Trophoblast cell (in vitro differentiated cells and primary cell): ENCODE data around the gene CCR2.

Source experiments
- DNase-seq, 2 donors: peaks; one replicate each; pipeline ENCODE4 v3.0.0-alpha.2; 2016
- H2AFZ ChIP-seq: 2 replicates; pipeline ENCODE4 v1.6.1; 2013; ENCODE audit warnings: low read length, moderate library complexity, mild to moderate bottlenecking; ENCODE audit not compliant: insufficient read depth, poor library complexity
- H2AK5ac ChIP-seq: 2 replicates; pipeline ENCODE4 v1.6.1; 2013; ENCODE audit warnings: mild to moderate bottlenecking, low read length
- H2BK120ac ChIP-seq: 2 replicates; pipeline ENCODE4 v1.6.1; 2013; ENCODE audit warnings: low read length, mild to moderate bottlenecking, moderate library complexity; ENCODE audit not compliant: insufficient read depth, poor library complexity
- H2BK12ac ChIP-seq: 2 replicates; pipeline ENCODE4 v1.6.1; 2013; ENCODE audit warnings: mild to moderate bottlenecking, low read length, moderate library complexity
- H2BK5ac ChIP-seq: 2 replicates; pipeline ENCODE4 v1.6.1; 2013; ENCODE audit warnings: low read length, low read depth, moderate library complexity, mild to moderate bottlenecking; ENCODE audit not compliant: poor library complexity
- H3K14ac ChIP-seq: 2 replicates; pipeline ENCODE4 v1.6.1; 2013; ENCODE audit warnings: mild to moderate bottlenecking, low read length
- H3K18ac ChIP-seq: 2 replicates; pipeline ENCODE4 v1.6.1; 2013; ENCODE audit warnings: mild to moderate bottlenecking, low read length
- H3K23ac ChIP-seq: 2 replicates; pipeline ENCODE4 v1.6.1; 2013; ENCODE audit warnings: low read length
- H3K27ac ChIP-seq: 2 replicates; pipeline ENCODE4 v1.5.1; 2013; ENCODE audit warnings: low read depth, mild to moderate bottlenecking, inconsistent platforms, low read length, moderate library complexity
- H3K27me3 ChIP-seq: 2 replicates; pipeline ENCODE4 v1.6.1; 2013; ENCODE audit warnings: inconsistent platforms, mild to moderate bottlenecking, low read length, moderate library complexity; ENCODE audit not compliant: insufficient read depth
- H3K36me3 ChIP-seq, 2 experiments: 1 replicate in 1 of 2; 2 replicates in 1 of 2; pipeline ENCODE4 v1.6.1; 2013; ENCODE audit warnings: low read length in 2 of 2, mild to moderate bottlenecking in 2 of 2, moderate library complexity in 1 of 2; ENCODE audit not compliant: insufficient read depth in 2 of 2, control insufficient read depth in 1 of 2
- H3K4ac ChIP-seq: 2 replicates; pipeline ENCODE4 v1.6.1; 2013; ENCODE audit warnings: low read depth, mild to moderate bottlenecking, low read length, moderate library complexity
- H3K4me1 ChIP-seq, 2 experiments: 1 replicate in 1 of 2; 2 replicates in 1 of 2; pipeline ENCODE4 v1.6.1; 2013; ENCODE audit warnings: low read length in 2 of 2, mild to moderate bottlenecking in 2 of 2, moderate library complexity in 1 of 2; ENCODE audit not compliant: insufficient read depth in 2 of 2, control insufficient read depth in 1 of 2
- H3K4me2 ChIP-seq: 2 replicates; pipeline ENCODE4 v1.6.1; 2013; ENCODE audit warnings: inconsistent platforms, mild to moderate bottlenecking, low read length, moderate library complexity
- H3K4me3 ChIP-seq: 2 replicates; pipeline ENCODE4 v1.5.1; 2013; ENCODE audit warnings: mild to moderate bottlenecking, low read depth, low read length, inconsistent platforms
- H3K79me1 ChIP-seq: one replicate; pipeline ENCODE4 v1.6.1; 2013; ENCODE audit warnings: low read length
- H3K79me2 ChIP-seq: 2 replicates; pipeline ENCODE4 v1.6.1; 2013; ENCODE audit warnings: low read length, mild to moderate bottlenecking; ENCODE audit not compliant: control insufficient read depth, insufficient read depth, poor library complexity
- H3K9ac ChIP-seq: 2 replicates; pipeline ENCODE4 v1.6.1; 2013; ENCODE audit warnings: mild to moderate bottlenecking, low read length
- H3K9me3 ChIP-seq: 2 replicates; pipeline ENCODE4 v1.6.1; 2013; ENCODE audit warnings: low read depth, mild to moderate bottlenecking, control low read depth, inconsistent platforms, low read length; ENCODE audit not compliant: insufficient read depth
- H4K12ac ChIP-seq: 2 replicates; pipeline ENCODE4 v1.6.1; 2013; ENCODE audit warnings: low read depth, mild to moderate bottlenecking, low read length, moderate library complexity
- H4K8ac ChIP-seq: 2 replicates; pipeline ENCODE4 v1.6.1; 2013; ENCODE audit warnings: low read depth, mild to moderate bottlenecking, low read length, moderate library complexity
- H4K91ac ChIP-seq: one replicate; pipeline ENCODE4 v1.6.1; 2013; ENCODE audit warnings: low read depth, mild to moderate bottlenecking, low read length, moderate library complexity
- WGBS: extraction: QIAGEN DNeasy Blood & Tissue Kit; methylation state at CpG from one replicate; pipeline ENCODE4 v1.1.7; 2013; ENCODE audit warnings: missing lambda C conversion rate; ENCODE audit not compliant: insufficient read length, insufficient coverage; ENCODE audit errors: extremely low coverage; 5-methylcytosine and 5-hydroxymethylcytosine counted together

CCR2 gene

GRCh38 chr3:46349484-46350261, 4.2 kb upstream of the CCR2 start:
- Histone ChIP-seq H3K79me2 (no peaks in the 10 kb centered on the region), H3K4me1 (peaks cover 0 to 3% of the 10 kb centered on the region in 2 experiments), H3K9ac (no peak overlapping the region), H3K14ac (no peak overlapping the region), H3K79me1 (no peaks in the 10 kb centered on the region), H3K4me3 (no peak overlapping the region), H3K4me2 (no peak overlapping the region), H2BK12ac (no peak overlapping the region), H3K27me3 (no peaks in the 10 kb centered on the region), H3K23ac (no peak overlapping the region), H3K4ac (no peak overlapping the region), H4K91ac (no peak overlapping the region), H2AK5ac (no peak overlapping the region), H2BK5ac (no peak overlapping the region), H2BK120ac (no peak overlapping the region), H4K8ac (no peak overlapping the region), H2AFZ (no peak overlapping the region), H3K36me3 (no peaks in the 10 kb centered on the region), H3K18ac (no peak overlapping the region), H3K9me3 (peaks cover 2% of the 10 kb centered on the region), H4K12ac (no peak overlapping the region), H3K27ac (no peak overlapping the region)
- no CpG with 5 or more reads among the region's 2 CpGs for WGBS
- no peak for DNase-seq

- Histone ChIP-seq H3K4me3 (no peak overlapping the region), H3K79me1 (no peaks in the 10 kb centered on the region), H3K4me2 (no peak overlapping the region), H3K9ac (no peak overlapping the region), H2BK5ac (no peak overlapping the region), H2AK5ac (no peak overlapping the region), H3K27me3 (no peaks in the 10 kb centered on the region), H4K8ac (no peak overlapping the region), H4K91ac (no peak overlapping the region), H2BK12ac (no peak overlapping the region), H3K36me3 (no peaks in the 10 kb centered on the region), H2BK120ac (no peak overlapping the region), H4K12ac (no peak overlapping the region), H3K4me1 (peaks cover 0 to 3% of the 10 kb centered on the region in 2 experiments), H3K14ac (no peak overlapping the region), H3K9me3 (peaks cover 2% of the 10 kb centered on the region), H3K18ac (no peak overlapping the region), H2AFZ (no peak overlapping the region), H3K27ac (no peak overlapping the region), H3K23ac (no peak overlapping the region), H3K79me2 (no peaks in the 10 kb centered on the region), H3K4ac (no peak overlapping the region)
- no CpG with 5 or more reads among the region's 1 CpG for WGBS
- DNase-seq, result no peak
These were observed 3.7 kb upstream of the CCR2 start for GRCh38 chr3:46350262-46350565.

- H2BK12ac ChIP-seq, result no peak overlapping the region
- no peak overlapping the region for H2AK5ac ChIP-seq
- WGBS, result no CpG with 5 or more reads among the region's 3 CpGs
These were observed 2.3 kb upstream of the CCR2 start for GRCh38 chr3:46351646-46352045.

DNA sequence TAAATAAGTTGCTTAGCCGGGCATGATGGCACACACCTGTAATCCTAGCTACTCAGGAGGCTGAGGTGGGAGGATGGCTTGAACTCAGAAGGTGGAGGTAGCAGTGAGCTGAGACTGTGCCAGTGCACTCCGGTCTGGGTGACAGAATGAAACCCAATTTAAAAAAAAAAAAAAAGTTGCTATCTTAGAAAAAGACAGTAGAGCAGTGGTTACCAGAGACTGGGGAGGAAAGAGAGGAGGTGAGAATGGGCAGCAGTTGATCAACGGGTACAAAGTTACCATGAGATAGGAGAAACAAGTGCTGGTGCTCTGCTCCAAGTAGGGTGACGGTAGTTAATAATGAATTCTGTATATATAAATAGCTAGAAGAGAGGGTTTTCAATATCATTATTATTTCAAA, 821 bp upstream of the CCR2 start:
- H4K8ac ChIP-seq, result no peak overlapping the region

More at GRCh38 chr3:46351646-46352045, 2.3 kb upstream of the CCR2 start:
- Histone ChIP-seq H3K4me2 (no peak overlapping the region), H3K23ac (no peak overlapping the region), H3K14ac (no peak overlapping the region), H3K4me3 (no peak overlapping the region), H2AFZ (no peak overlapping the region), H3K27me3 (no peaks in the 10 kb centered on the region), H3K9ac (no peak overlapping the region), H2BK120ac (no peak overlapping the region), H3K79me1 (no peaks in the 10 kb centered on the region), H4K12ac (no peak overlapping the region), H3K4ac (no peak overlapping the region), H3K4me1 (peaks cover 0 to 3% of the 10 kb centered on the region in 2 experiments), H3K27ac (no peak overlapping the region), H3K9me3 (peaks cover 2% of the 10 kb centered on the region), H3K18ac (no peak overlapping the region), H2BK5ac (no peak overlapping the region), H3K79me2 (no peaks in the 10 kb centered on the region), H4K8ac (no peak overlapping the region), H3K36me3 (no peaks in the 10 kb centered on the region), H4K91ac (no peak overlapping the region)
- no peak for DNase-seq

More for the DNA sequence above, 821 bp upstream of the CCR2 start:
- Histone ChIP-seq H3K36me3 (no peaks in the 10 kb centered on the region), H3K4me2 (no peak overlapping the region), H3K79me1 (no peaks in the 10 kb centered on the region), H3K4me3 (no peak overlapping the region), H3K23ac (no peak overlapping the region), H2BK12ac (no peak overlapping the region), H2BK5ac (no peak overlapping the region), H3K79me2 (no peaks in the 10 kb centered on the region), H3K4me1 (peaks cover 0 to 3% of the 10 kb centered on the region in 2 experiments), H3K14ac (no peak overlapping the region), H3K27me3 (no peaks in the 10 kb centered on the region), H2AFZ (no peak overlapping the region), H4K12ac (no peak overlapping the region), H3K9me3 (no peaks in the 10 kb centered on the region), H2AK5ac (no peak overlapping the region), H3K18ac (no peak overlapping the region), H3K27ac (no peak overlapping the region), H3K9ac (no peak overlapping the region), H2BK120ac (no peak overlapping the region), H4K91ac (no peak overlapping the region), H3K4ac (no peak overlapping the region)
- WGBS, result no CpG with 5 or more reads among the region's 4 CpGs
- no peak for DNase-seq
